ENCODE data around the gene C5orf22.

Gene C5orf22

DNA sequence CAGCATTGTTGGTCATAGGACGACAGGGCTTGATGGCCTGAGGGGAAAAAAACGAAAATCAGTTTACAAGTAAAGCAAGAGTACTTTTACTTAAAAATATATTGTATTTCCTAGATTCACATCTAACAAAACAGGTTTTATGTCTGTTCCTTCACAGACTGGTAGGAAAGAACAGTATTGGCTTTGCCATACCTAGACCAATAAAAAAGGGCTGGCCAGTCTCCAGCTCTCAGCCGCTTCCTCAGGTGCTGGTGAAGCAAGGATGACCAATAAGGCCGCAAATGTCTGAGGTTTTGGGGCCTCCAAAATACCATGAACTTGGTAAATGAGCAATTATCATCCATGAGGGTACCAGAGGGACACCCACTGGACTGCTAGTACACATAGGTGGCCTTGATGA lies 36.8 kb upstream of the C5orf22 start (continued):
- no peak for TF ChIP-seq ZNF202 (tag by site-specific recombination; IDR thresholded peaks at IDR 0.05; ENCODE audit: borderline replicate concordance)

DNA sequence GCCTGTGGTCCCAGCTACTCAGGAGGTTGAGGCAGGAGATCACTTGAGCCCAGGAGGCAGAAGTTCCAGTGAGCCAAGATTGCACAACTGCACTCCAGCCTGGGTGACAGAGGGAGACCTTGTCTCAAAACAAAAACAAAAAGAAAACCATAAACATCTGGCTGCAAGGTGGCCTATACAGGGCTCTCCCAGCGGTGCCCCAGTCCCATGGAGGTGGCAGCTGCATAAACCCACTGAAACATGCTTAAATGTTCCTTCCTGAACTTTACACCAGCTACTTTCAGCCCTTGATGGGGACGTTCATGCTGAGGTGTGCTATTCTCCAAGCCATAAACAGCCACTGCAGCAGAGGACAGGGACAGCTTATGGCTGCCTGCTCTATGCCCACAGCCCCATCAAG lies 35.8 kb upstream of the C5orf22 start:
- H3K9me3 ChIP-seq (ENCODE audit: control insufficient read depth, insufficient read depth, low read depth, low read length): no peaks in the 10 kb centered on the region
- ChIA-PET CTCF (interaction anchor here (0.7 kb wide), 1 partner anchor 69 kb away, joined by 4 read pairs; no protein-coding TSS in a partner anchor), POLR2A (no interaction called here)
- peaks cover 69 to 96% of the 10 kb centered on the region in 2 experiments for H3K36me3 ChIP-seq (ENCODE audit: control insufficient read depth in 2 of 2, insufficient read depth in 1 of 2, low read length in 2 of 2)
- H3K4me3 ChIP-seq (ENCODE audit: low read depth, low read length): no peak overlapping the region
- no peak overlapping the region for H3K27ac ChIP-seq (ENCODE audit: extremely low read depth, low read depth, low read length)
- TF ChIP-seq ZNF837 (tag by site-specific recombination; IDR thresholded peaks at IDR 0.05) (no peak), MYNN (tag by site-specific recombination; IDR thresholded peaks at IDR 0.05; ENCODE audit: borderline replicate concordance) (no peak), ZNF404 (tag by site-specific recombination; IDR thresholded peaks at IDR 0.05) (no peak), GLI2 (tag by site-specific recombination; IDR thresholded peaks at IDR 0.05; ENCODE audit: borderline replicate concordance, low read depth) (no peak), YY1 (tag by site-specific recombination; IDR thresholded peaks at IDR 0.05) (no peak), SCRT2 (tag by site-specific recombination; IDR thresholded peaks at IDR 0.05) (no peak), ZNF416 (tag by site-specific recombination; IDR thresholded peaks at IDR 0.05) (no peak), OVOL3 (tag by site-specific recombination; IDR thresholded peaks at IDR 0.05) (no peak)
- TF ChIP-seq, protein P1, sequence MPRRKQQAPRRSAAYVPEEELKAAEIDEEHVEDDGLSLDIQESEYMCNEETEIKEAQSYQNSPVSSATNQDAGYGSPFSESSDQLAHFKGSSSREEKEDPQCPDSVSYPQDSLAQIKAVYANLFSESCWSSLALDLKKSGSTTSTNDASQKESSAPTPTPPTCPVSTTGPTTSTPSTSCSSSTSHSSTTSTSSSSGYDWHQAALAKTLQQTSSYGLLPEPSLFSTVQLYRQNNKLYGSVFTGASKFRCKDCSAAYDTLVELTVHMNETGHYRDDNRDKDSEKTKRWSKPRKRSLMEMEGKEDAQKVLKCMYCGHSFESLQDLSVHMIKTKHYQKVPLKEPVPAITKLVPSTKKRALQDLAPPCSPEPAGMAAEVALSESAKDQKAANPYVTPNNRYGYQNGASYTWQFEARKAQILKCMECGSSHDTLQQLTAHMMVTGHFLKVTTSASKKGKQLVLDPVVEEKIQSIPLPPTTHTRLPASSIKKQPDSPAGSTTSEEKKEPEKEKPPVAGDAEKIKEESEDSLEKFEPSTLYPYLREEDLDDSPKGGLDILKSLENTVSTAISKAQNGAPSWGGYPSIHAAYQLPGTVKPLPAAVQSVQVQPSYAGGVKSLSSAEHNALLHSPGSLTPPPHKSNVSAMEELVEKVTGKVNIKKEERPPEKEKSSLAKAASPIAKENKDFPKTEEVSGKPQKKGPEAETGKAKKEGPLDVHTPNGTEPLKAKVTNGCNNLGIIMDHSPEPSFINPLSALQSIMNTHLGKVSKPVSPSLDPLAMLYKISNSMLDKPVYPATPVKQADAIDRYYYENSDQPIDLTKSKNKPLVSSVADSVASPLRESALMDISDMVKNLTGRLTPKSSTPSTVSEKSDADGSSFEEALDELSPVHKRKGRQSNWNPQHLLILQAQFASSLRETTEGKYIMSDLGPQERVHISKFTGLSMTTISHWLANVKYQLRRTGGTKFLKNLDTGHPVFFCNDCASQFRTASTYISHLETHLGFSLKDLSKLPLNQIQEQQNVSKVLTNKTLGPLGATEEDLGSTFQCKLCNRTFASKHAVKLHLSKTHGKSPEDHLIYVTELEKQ (tag by site-specific recombination; IDR thresholded peaks at IDR 0.05; ENCODE audit: borderline replicate concordance): no peak
- TF ChIP-seq, protein P2, sequence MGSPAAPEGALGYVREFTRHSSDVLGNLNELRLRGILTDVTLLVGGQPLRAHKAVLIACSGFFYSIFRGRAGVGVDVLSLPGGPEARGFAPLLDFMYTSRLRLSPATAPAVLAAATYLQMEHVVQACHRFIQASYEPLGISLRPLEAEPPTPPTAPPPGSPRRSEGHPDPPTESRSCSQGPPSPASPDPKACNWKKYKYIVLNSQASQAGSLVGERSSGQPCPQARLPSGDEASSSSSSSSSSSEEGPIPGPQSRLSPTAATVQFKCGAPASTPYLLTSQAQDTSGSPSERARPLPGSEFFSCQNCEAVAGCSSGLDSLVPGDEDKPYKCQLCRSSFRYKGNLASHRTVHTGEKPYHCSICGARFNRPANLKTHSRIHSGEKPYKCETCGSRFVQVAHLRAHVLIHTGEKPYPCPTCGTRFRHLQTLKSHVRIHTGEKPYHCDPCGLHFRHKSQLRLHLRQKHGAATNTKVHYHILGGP (tag by site-specific recombination; IDR thresholded peaks at IDR 0.05): no peak
- H3K4me1 ChIP-seq (ENCODE audit: control insufficient read depth, insufficient read depth, low read length): no peaks in the 10 kb centered on the region

DNA sequence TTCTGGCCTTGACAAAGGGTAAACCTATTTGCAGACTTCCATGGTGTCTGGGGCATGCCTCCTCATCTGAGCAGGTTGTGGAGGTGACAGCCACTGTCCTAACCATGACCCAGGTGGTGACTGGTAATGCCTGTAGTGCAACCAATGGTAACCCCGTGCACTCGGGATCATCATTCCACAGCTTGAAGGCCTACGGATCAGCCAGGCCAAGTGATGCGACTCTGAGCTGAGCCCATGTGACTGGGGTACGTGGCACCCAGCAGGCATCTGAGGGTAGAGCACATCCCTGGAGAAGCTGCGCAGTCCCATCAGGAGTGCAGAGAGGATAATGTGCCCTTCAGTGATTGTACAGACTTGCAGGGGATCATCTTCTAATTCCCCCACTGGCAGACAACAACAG lies 35.2 kb upstream of the C5orf22 start:
- Histone ChIP-seq H3K27ac (ENCODE audit: extremely low read depth, low read depth, low read length) (no peak overlapping the region), H3K4me3 (ENCODE audit: low read depth, low read length) (no peak overlapping the region), H3K9me3 (ENCODE audit: control insufficient read depth, insufficient read depth, low read depth, low read length) (no peaks in the 10 kb centered on the region), H3K4me1 (ENCODE audit: control insufficient read depth, insufficient read depth, low read length) (no peaks in the 10 kb centered on the region), H3K36me3 (ENCODE audit: control insufficient read depth in 2 of 2, insufficient read depth in 1 of 2, low read length in 2 of 2) (peaks cover 66 to 98% of the 10 kb centered on the region in 2 experiments)
- TF ChIP-seq ZNF843 (tag by site-specific recombination; IDR thresholded peaks at IDR 0.05) (no peak), ZBTB21 (tag by site-specific recombination; IDR thresholded peaks at IDR 0.05) (no peak), ZNF404 (tag by site-specific recombination; IDR thresholded peaks at IDR 0.05) (no peak), ZNF596 (tag by site-specific recombination; IDR thresholded peaks at IDR 0.05) (no peak), ZNF510 (tag by site-specific recombination; IDR thresholded peaks at IDR 0.05; ENCODE audit: insufficient replicate concordance) (no peak), HOXA7 (CRISPR knock-in tag; IDR thresholded peaks at IDR 0.05; ENCODE audit: borderline replicate concordance) (no peak), ZNF48 (tag by site-specific recombination; IDR thresholded peaks at IDR 0.05) (no peak), SCRT1 (tag by site-specific recombination; IDR thresholded peaks at IDR 0.05; ENCODE audit: borderline replicate concordance) (no peak), ZNF311 (tag by site-specific recombination; IDR thresholded peaks at IDR 0.05; ENCODE audit: borderline replicate concordance) (no peak), ZNF530 (tag by site-specific recombination; IDR thresholded peaks at IDR 0.05; ENCODE audit: low read depth) (no peak), ZNF792 (tag by site-specific recombination; IDR thresholded peaks at IDR 0.05) (no peak), ZFHX2 (tag by site-specific recombination; conservative IDR thresholded peaks at IDR 0.05) (no peak), TRIM28 (IDR thresholded peaks at IDR 0.05; ENCODE audit: borderline replicate concordance, low read length) (no peak), ZBTB20 (tag by site-specific recombination; IDR thresholded peaks at IDR 0.05) (no peak), YY1 (tag by site-specific recombination; IDR thresholded peaks at IDR 0.05) (no peak), ZNF248 (tag by site-specific recombination; IDR thresholded peaks at IDR 0.05) (no peak), ZNF747 (tag by site-specific recombination; IDR thresholded peaks at IDR 0.05) (no peak)
- TF ChIP-seq, protein P3, sequence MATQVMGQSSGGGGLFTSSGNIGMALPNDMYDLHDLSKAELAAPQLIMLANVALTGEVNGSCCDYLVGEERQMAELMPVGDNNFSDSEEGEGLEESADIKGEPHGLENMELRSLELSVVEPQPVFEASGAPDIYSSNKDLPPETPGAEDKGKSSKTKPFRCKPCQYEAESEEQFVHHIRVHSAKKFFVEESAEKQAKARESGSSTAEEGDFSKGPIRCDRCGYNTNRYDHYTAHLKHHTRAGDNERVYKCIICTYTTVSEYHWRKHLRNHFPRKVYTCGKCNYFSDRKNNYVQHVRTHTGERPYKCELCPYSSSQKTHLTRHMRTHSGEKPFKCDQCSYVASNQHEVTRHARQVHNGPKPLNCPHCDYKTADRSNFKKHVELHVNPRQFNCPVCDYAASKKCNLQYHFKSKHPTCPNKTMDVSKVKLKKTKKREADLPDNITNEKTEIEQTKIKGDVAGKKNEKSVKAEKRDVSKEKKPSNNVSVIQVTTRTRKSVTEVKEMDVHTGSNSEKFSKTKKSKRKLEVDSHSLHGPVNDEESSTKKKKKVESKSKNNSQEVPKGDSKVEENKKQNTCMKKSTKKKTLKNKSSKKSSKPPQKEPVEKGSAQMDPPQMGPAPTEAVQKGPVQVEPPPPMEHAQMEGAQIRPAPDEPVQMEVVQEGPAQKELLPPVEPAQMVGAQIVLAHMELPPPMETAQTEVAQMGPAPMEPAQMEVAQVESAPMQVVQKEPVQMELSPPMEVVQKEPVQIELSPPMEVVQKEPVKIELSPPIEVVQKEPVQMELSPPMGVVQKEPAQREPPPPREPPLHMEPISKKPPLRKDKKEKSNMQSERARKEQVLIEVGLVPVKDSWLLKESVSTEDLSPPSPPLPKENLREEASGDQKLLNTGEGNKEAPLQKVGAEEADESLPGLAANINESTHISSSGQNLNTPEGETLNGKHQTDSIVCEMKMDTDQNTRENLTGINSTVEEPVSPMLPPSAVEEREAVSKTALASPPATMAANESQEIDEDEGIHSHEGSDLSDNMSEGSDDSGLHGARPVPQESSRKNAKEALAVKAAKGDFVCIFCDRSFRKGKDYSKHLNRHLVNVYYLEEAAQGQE (tag by site-specific recombination; IDR thresholded peaks at IDR 0.05): no peak
- ChIA-PET CTCF (no interaction called here), POLR2A (no interaction called here)

Measured in HEK293 (cell line).